ENCODE data around the gene C22orf15. TPM values are rescaled to one million over a fixed set of nuclear protein-coding genes. Genes with fewer than 3 reads are reported as not detected.
A peak's percentile ranks its signal among the peaks of the same experiment; 100 is the strongest.

Gene C22orf15
- total and polyA plus RNA-seq, 9 of the 15 experiments (the other 6 are each of a cell fraction or from before 2014, with no cell fraction given): 0.07 TPM; not detected in 8

DNA sequence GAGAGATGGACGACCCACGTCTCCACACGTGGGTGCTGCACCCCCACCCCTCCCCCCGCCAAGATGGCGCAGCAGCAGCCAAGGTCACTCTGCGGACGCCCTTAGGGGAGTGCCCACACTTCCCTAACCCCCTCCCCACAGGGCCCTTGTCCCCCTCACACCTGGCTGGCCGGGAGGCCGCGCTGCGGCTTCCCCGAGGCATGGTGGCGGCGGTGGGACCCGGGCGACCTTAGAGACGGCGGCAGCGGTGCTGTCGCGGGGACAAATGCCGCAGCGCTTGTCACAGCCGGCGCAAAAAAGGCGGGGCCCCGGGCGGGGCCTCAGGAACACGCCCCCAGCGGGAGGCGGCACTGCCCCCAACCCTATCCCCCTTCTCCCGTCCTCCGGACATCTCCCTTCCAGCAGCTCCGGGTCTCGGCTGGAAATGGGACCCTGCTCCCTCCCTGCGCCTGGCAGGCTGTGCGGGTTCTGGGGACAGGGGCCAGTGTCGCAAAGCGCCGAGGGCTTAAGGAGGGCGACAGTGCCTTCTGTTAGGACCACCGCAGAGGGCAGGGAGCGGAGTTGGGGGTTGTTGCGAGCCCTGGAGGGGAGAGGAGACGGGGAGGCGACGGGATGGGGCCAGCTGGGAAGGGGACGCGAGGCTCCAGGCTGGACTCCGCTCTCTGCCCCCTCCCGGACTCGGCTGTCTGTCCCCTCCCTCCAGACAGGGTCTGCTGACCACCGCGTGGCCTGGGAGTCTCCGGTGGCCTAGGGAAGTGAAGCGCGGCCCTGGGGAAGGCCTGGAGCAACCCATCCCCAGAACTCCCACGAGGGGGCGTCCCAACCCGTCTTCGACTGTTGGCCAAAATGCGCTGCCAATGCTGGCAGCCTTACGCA, 5.1 kb downstream of the C22orf15 start, which contains the start of gene CHCHD10 (continued):
- TF ChIP-seq MYC (IDR thresholded peaks at IDR 0.05; ENCODE audit: low read depth, low read length) (peak; percentile 90), MYC (CRISPR knock-in tag; IDR thresholded peaks at IDR 0.05; ENCODE audit: borderline replicate concordance, low read depth) (peak; percentile 67; the same call in 1 of the 2 replicates), ZNF644 (tag; IDR thresholded peaks at IDR 0.05; ENCODE audit: low read depth) (no peak), POLR3A (IDR thresholded peaks at IDR 0.05; ENCODE audit: borderline replicate concordance, extremely low read depth, insufficient read depth, insufficient read length) (no peak), KLF13 (tag; IDR thresholded peaks at IDR 0.05; ENCODE audit: borderline replicate concordance, low read depth) (no peak), CTBP1 (IDR thresholded peaks at IDR 0.05; ENCODE audit: borderline replicate concordance) (peak; percentile 48; the same call in 1 of the 2 replicates), FOXA3 (CRISPR knock-in tag; conservative IDR thresholded peaks at IDR 0.05 in 1 of 2, IDR thresholded peaks at IDR 0.05 in 1 of 2) (peak in 1 of 2 experiments; percentile 55; a peak in 1 of 4 replicates), ZNF695 (CRISPR knock-in tag; IDR thresholded peaks at IDR 0.05) (no peak), ETV6 (IDR thresholded peaks at IDR 0.05; ENCODE audit: borderline replicate concordance in 1 of 2, low read depth in 2 of 2, low read length in 1 of 2) (no peak), ETV6 (CRISPR knock-in tag; IDR thresholded peaks at IDR 0.05; ENCODE audit: borderline replicate concordance) (no peak), TAF9B (IDR thresholded peaks at IDR 0.05; ENCODE audit: partially characterized antibody) (peak; percentile 83), ZNF232 (CRISPR knock-in tag; IDR thresholded peaks at IDR 0.05) (no peak)
- TF ChIP-seq, protein P1, sequence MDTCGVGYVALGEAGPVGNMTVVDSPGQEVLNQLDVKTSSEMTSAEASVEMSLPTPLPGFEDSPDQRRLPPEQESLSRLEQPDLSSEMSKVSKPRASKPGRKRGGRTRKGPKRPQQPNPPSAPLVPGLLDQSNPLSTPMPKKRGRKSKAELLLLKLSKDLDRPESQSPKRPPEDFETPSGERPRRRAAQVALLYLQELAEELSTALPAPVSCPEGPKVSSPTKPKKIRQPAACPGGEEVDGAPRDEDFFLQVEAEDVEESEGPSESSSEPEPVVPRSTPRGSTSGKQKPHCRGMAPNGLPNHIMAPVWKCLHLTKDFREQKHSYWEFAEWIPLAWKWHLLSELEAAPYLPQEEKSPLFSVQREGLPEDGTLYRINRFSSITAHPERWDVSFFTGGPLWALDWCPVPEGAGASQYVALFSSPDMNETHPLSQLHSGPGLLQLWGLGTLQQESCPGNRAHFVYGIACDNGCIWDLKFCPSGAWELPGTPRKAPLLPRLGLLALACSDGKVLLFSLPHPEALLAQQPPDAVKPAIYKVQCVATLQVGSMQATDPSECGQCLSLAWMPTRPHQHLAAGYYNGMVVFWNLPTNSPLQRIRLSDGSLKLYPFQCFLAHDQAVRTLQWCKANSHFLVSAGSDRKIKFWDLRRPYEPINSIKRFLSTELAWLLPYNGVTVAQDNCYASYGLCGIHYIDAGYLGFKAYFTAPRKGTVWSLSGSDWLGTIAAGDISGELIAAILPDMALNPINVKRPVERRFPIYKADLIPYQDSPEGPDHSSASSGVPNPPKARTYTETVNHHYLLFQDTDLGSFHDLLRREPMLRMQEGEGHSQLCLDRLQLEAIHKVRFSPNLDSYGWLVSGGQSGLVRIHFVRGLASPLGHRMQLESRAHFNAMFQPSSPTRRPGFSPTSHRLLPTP (IDR thresholded peaks at IDR 0.05; ENCODE audit: borderline replicate concordance, extremely low read depth, insufficient read length): no peak
- TF ChIP-seq, protein P2, sequence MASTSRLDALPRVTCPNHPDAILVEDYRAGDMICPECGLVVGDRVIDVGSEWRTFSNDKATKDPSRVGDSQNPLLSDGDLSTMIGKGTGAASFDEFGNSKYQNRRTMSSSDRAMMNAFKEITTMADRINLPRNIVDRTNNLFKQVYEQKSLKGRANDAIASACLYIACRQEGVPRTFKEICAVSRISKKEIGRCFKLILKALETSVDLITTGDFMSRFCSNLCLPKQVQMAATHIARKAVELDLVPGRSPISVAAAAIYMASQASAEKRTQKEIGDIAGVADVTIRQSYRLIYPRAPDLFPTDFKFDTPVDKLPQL (IDR thresholded peaks at IDR 0.05; ENCODE audit: extremely low read depth, insufficient read length): no peak
- TF ChIP-seq, protein P3, sequence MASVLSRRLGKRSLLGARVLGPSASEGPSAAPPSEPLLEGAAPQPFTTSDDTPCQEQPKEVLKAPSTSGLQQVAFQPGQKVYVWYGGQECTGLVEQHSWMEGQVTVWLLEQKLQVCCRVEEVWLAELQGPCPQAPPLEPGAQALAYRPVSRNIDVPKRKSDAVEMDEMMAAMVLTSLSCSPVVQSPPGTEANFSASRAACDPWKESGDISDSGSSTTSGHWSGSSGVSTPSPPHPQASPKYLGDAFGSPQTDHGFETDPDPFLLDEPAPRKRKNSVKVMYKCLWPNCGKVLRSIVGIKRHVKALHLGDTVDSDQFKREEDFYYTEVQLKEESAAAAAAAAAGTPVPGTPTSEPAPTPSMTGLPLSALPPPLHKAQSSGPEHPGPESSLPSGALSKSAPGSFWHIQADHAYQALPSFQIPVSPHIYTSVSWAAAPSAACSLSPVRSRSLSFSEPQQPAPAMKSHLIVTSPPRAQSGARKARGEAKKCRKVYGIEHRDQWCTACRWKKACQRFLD (CRISPR knock-in tag; IDR thresholded peaks at IDR 0.05): 0 out of 2 replicates have a peak, but pooled peaks have one; percentile 4
- TF ChIP-seq, protein P4, sequence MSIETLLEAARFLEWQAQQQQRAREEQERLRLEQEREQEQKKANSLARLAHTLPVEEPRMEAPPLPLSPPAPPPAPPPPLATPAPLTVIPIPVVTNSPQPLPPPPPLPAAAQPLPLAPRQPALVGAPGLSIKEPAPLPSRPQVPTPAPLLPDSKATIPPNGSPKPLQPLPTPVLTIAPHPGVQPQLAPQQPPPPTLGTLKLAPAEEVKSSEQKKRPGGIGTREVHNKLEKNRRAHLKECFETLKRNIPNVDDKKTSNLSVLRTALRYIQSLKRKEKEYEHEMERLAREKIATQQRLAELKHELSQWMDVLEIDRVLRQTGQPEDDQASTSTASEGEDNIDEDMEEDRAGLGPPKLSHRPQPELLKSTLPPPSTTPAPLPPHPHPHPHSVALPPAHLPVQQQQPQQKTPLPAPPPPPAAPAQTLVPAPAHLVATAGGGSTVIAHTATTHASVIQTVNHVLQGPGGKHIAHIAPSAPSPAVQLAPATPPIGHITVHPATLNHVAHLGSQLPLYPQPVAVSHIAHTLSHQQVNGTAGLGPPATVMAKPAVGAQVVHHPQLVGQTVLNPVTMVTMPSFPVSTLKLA (conservative IDR thresholded peaks at IDR 0.05): peak; percentile 83 to 91
- TF ChIP-seq, protein P5, sequence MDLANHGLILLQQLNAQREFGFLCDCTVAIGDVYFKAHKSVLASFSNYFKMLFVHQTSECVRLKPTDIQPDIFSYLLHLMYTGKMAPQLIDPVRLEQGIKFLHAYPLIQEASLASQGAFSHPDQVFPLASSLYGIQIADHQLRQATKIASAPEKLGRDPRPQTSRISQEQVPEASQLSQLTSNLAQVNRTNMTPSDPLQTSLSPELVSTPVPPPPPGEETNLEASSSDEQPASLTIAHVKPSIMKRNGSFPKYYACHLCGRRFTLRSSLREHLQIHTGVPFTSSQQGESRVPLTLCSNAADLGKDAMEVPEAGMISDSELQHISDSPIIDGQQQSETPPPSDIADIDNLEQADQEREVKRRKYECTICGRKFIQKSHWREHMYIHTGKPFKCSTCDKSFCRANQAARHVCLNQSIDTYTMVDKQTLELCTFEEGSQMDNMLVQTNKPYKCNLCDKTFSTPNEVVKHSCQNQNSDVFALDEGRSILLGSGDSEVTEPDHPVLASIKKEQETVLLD (IDR thresholded peaks at IDR 0.05): no peak
